Measurements from ENCODE around the gene SCN8A. TPM values are rescaled to one million over a fixed set of nuclear protein-coding genes. Genes with fewer than 3 reads are reported as not detected.
"Not testable (repeated sequence)": the region's sequence is repeated elsewhere in the genome, so short reads cannot be mapped to it uniquely, and the experiment has no call there.

Gene SCN8A
- total RNA-seq = 2.0 TPM

DNA sequence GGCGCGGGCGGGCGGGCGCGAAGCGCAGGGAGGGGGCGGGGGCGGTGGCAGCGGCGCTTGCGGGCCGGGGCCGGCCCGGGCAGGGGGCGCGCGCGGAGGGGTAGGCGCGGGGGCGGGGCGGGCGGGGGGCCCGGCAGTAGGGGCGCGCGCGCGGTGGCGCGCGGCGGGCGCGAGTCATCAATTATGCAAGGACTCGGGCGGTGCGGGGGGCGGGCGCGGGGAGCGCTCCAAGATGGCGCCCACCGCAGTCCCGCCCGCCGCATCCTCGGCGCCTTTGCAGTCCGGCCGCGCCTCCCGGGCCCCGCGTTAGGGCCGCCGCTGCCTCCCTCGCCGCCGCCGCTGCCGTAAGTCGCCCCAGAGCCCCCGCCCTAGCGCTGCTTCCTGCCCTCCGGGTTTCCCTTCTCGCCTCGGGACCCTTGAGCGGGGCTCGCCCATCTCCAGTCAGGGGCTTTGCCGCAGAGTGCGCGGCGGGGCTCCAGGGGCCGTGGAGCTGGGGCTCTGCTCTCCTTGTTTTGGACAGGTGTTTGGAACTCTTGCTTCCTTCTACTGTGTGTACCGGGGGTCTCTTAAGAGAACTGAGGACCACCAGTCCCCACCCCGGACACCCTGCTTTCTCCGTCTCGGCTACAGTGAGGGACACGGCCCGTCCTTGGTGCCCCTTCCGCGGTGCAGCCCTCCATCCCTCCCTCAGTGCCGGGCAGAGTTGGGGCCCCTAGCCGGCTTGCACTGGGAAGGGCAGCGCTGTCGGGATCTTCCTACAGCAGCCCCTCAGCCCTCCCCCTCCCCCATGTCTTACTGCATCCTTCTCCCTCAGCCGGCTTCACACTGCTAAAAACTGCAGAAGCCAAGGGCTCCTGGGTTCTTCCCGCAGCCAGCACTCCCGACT, at the start of gene SCN8A:
Gene SCN8A (plus strand): TSS at position 218 of the 886 bp plus-strand sequence. CDS start 71,585 bp downstream, outside the sequence.
- no peak for TF ChIP-seq CTCF (IDR thresholded peaks at IDR 0.05)
- Histone ChIP-seq H3K27me3 (peaks cover 4% of the 10 kb centered on the region), H3K27ac (no peak within 1 kb of the TSS), H3K9me3 (no peaks in the 10 kb centered on the region), H3K4me3 (peak within 1 kb of the TSS; percentile 57 to 74), H3K36me3 (no peaks in the 10 kb centered on the region), H3K4me1 (no peaks in the 10 kb centered on the region)
- DNase-seq (ENCODE audit: low spot score in 2 of 2) = no peak
- intact Hi-C loops (cut with DNase I) = no loop called here

DNA sequence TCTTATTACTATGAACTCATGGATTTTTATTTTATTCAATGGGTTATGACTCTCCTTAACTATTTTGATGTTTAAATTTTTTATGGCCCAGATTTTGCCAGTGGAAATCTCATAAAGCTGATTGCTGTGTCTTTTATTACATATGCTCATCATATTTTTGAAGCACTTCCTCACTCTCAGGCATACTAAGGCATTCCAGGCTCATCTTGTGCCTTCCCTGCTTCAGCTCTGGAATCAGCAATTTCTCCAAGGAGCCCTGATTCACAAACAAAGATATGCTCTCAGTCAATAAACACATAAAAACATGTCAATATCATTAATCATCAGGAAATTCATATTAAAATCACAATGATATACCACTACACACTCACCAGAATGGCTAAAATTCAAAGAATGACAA, 44.9 kb upstream of the SCN8A start:
- Histone ChIP-seq H3K4me3 (no peak overlapping the region), H3K27ac (no peak overlapping the region), H3K4me1 (no peaks in the 10 kb centered on the region), H3K27me3 (no peaks in the 10 kb centered on the region), H3K36me3 (no peaks in the 10 kb centered on the region), H3K9me3 (no peaks in the 10 kb centered on the region)
- TF ChIP-seq CTCF (IDR thresholded peaks at IDR 0.05) = no peak
- no peak for DNase-seq (ENCODE audit: low spot score in 2 of 2)
- intact Hi-C loops (cut with DNase I) = no loop called here

- H3K27ac ChIP-seq = no peak overlapping the region
- no peaks in the 10 kb centered on the region for H3K27me3 ChIP-seq
- no peaks in the 10 kb centered on the region for H3K36me3 ChIP-seq
- H3K4me1 ChIP-seq = no peaks in the 10 kb centered on the region
- no peak for DNase-seq (ENCODE audit: low spot score in 2 of 2)
- no peak for TF ChIP-seq CTCF (IDR thresholded peaks at IDR 0.05)
- H3K4me3 ChIP-seq = no peak overlapping the region
- no peaks in the 10 kb centered on the region for H3K9me3 ChIP-seq
- intact Hi-C loops (cut with DNase I) = no loop called here
Measured at GRCh38 chr12:51547606-51548005, 43.4 kb upstream of the SCN8A start.

DNA sequence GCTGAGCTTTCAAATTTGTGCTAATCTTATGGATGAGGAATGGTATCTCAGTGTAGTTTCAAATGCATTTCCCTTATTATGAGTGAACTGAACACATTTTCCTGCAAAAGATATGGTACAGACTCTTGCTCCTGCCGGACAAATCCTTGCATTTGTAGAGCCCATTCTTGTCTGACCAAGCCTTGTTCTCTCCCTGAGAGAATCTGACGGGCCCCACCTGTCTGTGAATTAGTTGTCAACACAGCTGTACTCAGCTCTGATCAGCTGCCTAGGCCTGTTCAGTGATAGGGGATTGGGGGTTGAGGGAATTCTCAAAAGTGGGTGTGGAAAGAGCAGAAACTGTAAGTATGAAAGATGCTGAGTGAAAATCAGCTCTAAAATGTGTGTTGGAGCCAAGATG, 42.8 kb upstream of the SCN8A start:
- Histone ChIP-seq H3K4me1 (no peaks in the 10 kb centered on the region), H3K36me3 (no peaks in the 10 kb centered on the region), H3K27ac (no peak overlapping the region), H3K4me3 (no peak overlapping the region), H3K9me3 (no peaks in the 10 kb centered on the region), H3K27me3 (no peaks in the 10 kb centered on the region)
- DNase-seq (ENCODE audit: low spot score in 2 of 2) = no peak
- intact Hi-C loops (cut with DNase I) = no loop called here
- no peak for TF ChIP-seq CTCF (IDR thresholded peaks at IDR 0.05)

DNA sequence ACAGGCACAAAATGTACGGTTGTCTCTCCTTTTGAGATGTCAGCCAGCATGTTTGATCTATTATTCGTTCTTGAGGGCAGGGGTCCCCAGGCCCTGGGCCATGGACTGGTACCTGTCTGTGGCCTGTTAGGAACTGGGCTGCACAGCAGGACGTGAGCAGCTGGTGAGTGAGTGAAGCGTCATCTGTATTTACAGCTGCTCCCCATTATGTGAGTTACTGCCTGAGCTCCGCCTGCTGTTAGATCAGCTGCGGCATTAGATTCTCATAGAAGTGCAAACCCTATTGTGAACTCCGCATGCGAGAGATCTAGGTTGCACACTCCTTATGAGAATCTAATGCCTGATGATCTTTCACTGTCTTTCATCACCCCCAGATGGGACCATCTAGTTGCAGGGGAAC, 41.4 kb upstream of the SCN8A start:
- Histone ChIP-seq H3K36me3 (no peaks in the 10 kb centered on the region), H3K27me3 (no peaks in the 10 kb centered on the region), H3K4me1 (no peaks in the 10 kb centered on the region), H3K4me3 (no peak overlapping the region), H3K27ac (no peak overlapping the region), H3K9me3 (no peaks in the 10 kb centered on the region)
- no peak for DNase-seq (ENCODE audit: low spot score in 2 of 2)
- intact Hi-C loops (cut with DNase I) = no loop called here
- no peak for TF ChIP-seq CTCF (IDR thresholded peaks at IDR 0.05)

- H3K27me3 ChIP-seq; intact Hi-C loops (cut with DNase I); H3K9me3 ChIP-seq; H3K4me3 ChIP-seq; DNase-seq (ENCODE audit: low spot score in 2 of 2); H3K27ac ChIP-seq; H3K4me1 ChIP-seq; H3K36me3 ChIP-seq: not testable (repeated sequence)
Measured at GRCh38 chr12:51568271-51569032, 22.6 kb upstream of the SCN8A start.
